Astrocyte (in vitro differentiated cells and primary cell): Measurements from ENCODE around the gene OR4M1.

Source experiments
- EZH2 ChIP-seq: IDR thresholded peaks from 2 replicates; pipeline ENCODE4 v1.6.1; 2012; ENCODE audit warnings: mild to moderate bottlenecking, low read length, inconsistent platforms; ENCODE audit not compliant: insufficient read depth
- TF ChIP-seq, protein P1 (sequence below): IDR thresholded peaks from 2 replicates; pipeline ENCODE4 v1.5.1; 2011; ENCODE audit warnings: low read depth, mild to moderate bottlenecking, inconsistent platforms, low read length, moderate library complexity; ENCODE audit not compliant: insufficient read depth

DNA sequence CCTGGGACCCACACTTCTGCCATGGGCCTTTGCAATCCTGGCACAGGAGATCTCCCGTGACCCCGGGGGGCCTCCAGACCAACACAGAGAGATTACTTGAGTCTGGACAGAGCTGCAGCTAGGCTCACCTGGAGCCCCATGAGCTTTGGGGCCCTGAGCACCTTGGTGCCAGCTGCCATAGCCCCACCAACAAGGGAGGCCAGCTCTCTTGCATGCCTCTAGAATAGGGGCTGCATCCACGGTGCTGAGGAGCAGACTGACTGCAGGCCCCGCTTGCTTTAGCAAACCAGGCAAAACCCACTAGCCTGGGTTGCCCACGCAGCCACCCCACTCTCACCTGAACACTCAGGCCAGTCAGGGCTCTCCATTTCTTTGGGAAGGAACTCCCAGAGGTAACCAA is 26.6 kb downstream of the OR4M1 start:
- TF ChIP-seq, protein P1, sequence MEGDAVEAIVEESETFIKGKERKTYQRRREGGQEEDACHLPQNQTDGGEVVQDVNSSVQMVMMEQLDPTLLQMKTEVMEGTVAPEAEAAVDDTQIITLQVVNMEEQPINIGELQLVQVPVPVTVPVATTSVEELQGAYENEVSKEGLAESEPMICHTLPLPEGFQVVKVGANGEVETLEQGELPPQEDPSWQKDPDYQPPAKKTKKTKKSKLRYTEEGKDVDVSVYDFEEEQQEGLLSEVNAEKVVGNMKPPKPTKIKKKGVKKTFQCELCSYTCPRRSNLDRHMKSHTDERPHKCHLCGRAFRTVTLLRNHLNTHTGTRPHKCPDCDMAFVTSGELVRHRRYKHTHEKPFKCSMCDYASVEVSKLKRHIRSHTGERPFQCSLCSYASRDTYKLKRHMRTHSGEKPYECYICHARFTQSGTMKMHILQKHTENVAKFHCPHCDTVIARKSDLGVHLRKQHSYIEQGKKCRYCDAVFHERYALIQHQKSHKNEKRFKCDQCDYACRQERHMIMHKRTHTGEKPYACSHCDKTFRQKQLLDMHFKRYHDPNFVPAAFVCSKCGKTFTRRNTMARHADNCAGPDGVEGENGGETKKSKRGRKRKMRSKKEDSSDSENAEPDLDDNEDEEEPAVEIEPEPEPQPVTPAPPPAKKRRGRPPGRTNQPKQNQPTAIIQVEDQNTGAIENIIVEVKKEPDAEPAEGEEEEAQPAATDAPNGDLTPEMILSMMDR: no peak
- no peak for TF ChIP-seq EZH2
